MV-4-11 (cell line): ENCODE measurements around the gene SMYD2.

Source experiments
- DNase-seq: peaks from one replicate; lab custom pipeline; 2025; lab: John Stamatoyannopoulos, UW

Gene SMYD2

DNA sequence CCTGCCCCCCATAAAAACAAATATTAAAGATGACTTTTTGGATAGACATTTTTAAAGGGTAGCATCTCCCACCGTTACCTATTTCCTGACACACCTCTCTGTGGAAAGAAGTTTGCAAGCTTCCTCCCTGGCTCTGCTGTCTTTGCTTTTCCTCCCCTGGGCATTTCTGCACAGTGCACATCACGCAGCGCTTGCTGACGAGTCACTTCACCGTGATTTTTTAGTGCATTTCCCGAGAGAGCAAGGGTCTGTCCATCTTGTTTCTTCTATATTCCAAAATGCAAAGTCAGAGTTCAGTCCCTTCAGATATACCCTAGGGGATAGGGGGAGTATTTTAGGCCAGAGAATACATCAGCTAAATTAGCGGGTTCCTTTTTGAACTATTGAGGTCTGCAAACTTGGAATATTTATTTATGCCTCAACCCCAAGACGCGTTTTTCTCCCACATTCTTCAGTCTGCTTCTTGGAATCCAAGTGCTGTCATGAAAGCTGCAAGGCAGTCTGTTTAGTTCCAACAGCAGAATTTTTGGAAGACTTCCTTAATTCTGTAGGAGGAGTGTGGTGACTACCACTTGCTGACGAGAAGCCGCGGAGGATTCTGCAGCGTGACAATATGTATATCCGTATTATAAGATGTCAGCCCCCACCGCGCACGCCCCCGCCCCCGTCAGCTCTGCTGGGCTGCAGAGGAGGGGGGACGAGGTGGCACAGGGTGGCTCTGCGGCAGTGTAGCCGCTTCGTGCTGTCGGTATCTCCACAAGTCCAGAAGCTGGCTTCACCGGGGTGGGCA, 22.4 kb downstream of the SMYD2 start:
- DNase-seq, result no peak

DNA sequence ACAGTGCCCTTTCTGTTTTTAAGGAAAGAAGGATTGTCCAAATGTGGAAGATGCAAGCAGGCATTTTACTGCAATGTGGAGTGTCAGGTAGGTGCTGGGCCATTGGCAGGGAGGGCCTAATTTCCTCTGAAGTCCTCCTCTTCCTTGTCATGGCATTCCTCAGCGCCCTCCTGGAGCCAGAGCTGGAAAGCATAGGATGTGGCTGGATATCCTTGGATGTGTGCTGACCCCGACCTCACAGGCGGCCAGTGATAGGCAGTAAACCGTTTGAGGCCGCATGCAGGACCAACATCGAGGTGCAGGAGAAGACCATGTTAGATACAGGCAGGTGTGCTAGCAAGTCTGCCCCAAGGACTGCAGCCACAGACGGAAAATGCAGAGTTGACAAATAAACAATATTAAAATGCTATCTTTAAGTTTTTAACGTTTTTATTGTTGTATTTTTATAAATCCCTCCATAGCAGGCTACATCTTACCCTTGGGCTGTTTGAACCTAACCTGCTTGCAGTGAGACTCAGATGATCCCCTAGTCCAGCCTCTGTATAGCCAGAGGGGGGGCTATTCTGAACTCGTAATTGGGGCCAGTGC, 24.3 kb downstream of the SMYD2 start:
- no peak for DNase-seq

DNA sequence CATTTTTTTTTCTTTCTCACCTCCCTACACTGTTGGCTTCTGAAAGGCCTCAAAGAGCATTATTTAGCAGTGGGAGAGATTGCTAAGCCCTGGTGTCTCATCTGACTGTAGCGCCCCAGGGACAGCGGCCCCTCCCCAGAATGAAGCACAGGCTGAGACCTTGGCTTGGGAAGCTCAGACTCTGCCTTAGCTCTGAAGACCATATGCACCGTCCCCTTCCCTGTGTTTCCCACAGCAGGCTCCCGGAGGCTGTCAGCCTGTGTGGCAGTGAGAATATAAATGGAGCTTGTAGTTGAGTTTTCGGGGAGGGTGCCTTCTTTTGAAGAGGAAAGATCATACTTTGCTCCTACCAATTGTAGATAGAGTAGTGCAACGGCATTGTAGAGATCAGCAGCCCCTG, 25.3 kb downstream of the SMYD2 start:
- no peak for DNase-seq

GRCh38 chr1:214310010-214310409, 29.1 kb downstream of the SMYD2 start:
- peak; percentile 37 for DNase-seq

DNA sequence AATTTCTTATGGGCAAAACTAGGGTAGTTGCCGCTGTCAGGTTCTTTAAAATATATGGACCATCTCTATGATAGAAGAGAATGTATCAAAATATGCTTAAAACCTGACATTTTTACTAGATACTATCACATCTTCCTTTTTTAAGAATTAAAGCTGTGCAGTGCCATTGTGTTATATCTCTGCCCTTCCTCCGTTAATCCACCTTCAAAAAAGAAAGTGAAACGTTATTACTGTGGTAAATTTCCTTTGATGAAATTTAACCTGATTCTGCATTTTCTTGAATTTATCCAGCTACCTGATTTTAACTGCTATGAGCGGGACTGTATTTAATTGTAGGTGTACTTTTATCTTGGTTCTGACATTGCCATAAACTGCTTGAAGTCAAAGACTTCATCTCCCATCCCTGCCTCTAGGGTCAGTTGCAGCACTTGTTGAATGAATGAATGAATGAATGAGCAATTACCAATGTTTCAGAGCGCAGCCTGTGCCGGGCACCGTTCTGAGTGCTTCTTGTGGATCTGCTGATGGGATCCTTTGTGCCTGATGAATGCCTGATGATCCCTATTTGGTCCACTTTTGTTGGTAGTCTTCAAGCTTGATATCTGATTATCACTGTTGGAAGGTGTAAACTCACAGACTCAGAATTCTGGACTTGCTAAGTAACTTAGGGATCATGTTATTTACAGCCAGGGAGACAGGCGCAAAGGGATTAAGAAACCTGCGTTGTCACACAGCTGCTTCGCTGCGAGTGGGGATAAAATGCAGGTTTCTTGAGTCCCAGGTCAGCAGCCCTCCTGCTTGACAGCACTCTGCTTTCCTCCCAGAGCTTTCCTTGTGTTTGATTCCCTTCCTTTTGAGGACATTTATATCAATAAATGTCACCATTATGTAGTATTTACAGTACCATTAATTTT, 30.1 kb downstream of the SMYD2 start:
- DNase-seq, result no peak

GRCh38 chr1:214312530-214313051, 31.6 kb downstream of the SMYD2 start:
- no peak for DNase-seq

GRCh38 chr1:214314178-214314843, 33.4 kb downstream of the SMYD2 start:
- no peak for DNase-seq

- DNase-seq, result no peak
Observed at GRCh38 chr1:214316593-214316992, 35.6 kb downstream of the SMYD2 start.

DNA sequence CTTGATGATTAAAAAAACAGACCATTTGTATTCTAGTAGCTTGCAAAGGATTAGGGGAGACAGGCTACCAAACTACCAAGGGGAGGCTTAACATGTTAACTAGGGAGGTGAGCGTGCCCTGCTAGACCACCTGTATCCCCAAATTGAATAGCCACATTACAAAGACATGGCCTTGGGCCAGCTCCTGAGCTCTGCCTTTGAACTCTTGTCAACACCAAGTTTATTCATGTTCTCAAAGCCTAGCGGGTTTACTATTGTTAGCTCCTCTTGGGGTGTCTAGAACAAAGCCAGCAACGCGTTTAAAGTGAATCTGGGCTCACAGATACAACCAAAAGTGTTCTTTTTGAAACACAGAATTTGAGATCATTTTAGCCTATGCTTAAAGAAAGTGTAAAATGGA, 36.3 kb downstream of the SMYD2 start:
- DNase-seq, result no peak

GRCh38 chr1:214317734-214318133, 36.8 kb downstream of the SMYD2 start:
- peak; percentile 27 for DNase-seq

DNA sequence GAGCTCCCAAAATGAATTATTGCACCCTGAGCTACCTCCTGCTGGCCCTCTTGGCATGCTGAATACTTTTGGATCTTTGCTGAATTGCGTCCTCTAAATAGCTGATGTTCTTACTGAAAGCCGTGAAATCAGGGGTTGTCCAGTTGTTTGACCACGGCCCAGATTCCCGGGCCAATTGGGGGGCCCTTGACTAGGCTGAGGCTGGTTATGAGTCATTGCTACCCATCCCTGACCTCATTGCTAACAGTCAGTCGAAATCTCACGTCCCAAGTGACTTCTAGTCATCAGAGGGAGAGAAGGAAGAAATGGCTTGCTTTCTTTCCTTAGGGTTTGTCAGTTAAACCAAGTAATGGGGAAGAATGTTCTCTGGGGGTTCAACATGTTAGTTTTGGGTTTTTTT, 37.4 kb downstream of the SMYD2 start:
- no peak for DNase-seq

- DNase-seq, result no peak
Observed at GRCh38 chr1:214318956-214319736, 38.2 kb downstream of the SMYD2 start.

DNA sequence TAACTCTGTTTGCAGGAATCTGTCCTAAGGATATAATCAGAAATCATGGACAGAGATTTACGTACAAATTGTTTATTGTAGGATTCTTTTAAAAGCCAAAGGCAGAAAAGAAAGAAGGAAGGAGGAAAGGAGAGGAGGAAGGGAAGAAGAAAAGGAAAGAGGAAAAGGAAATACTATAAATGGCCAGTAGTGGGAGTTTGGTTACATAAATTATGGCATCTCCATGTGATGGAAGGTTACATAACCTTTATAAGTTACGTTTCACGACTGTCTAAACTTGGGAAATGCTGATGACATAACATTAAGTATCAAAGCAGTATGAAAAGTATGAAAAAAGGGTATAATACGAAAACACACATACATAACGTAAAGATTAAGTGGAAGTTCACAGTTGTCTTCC, 39.0 kb downstream of the SMYD2 start:
- peak; percentile 18 for DNase-seq

DNA sequence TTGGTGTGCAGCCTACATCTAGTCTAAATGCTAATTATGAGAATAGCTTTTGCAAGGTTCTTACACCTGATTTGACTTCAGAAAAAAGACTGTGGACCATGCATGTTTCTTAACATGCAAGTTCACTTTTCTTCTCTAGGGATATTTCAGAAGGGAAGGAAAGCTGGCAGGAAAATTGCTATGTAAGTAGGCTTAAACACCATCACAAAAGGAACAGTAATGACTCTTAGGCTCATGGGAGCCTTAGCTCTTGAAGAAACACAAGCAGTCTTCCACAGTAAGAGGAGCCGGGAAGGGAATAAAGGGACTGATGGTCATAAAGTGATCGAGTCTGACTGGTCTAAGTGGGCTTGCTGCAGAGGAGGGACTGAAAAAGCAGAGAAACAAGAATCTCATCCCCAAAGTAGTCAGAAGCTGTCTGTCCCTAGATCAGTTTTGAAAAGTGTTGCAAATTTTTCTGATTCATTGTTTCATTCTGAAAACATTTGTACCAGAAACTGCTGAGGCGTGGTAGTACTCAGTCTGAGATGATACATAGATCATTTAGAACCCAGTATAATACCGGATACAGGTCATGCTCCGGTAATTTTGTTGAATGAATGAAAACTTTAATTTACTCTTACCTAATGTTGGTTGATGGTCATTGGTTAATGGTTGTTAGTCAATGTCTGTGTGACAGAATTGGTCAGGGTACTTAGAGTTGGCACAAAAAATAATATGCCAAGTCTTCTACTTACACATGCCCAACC, 40.9 kb downstream of the SMYD2 start:
- no peak for DNase-seq

DNA sequence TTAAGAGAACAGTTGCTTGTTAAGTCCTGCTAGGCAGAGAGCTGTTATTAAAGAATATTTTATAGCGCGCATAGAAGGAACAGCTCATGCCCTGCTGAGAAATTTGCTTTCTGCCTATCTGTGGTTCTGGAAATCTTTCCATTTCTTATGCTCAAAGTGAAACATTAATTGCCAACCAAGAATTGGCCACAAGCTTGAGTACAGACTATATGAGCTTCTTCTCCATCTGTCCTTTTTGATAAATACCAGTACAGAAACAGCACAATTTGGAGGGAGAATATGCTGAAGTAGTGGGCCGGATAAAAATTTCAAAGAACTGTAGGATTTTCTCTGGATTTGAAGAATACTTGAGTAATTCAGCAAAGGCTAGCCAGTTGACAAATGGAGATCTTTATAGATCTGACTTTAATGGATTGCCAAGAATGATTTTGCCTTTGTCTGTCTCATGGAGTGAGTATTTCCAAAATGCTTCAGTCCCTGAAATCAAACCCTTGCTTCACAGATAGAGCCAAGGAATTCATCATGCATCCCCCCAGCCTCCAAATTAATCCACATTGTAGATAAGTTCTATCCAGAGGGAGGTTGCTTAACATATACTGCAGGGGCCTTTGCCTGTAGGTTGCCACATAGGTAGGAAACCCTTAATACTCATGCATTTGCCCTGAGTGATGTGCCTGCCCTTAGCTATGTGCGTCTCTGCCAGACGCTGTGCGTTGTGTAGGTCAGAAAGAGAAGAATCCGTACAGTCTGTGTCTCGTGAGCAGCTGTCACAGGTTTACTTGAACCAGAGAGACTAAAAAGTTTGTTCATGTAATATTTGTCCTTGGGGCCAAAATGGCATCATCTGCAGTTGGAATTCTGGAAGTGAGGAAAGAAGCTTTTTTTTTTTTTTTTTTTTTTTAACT, 44.2 kb downstream of the SMYD2 start:
- DNase-seq, result no peak

DNA sequence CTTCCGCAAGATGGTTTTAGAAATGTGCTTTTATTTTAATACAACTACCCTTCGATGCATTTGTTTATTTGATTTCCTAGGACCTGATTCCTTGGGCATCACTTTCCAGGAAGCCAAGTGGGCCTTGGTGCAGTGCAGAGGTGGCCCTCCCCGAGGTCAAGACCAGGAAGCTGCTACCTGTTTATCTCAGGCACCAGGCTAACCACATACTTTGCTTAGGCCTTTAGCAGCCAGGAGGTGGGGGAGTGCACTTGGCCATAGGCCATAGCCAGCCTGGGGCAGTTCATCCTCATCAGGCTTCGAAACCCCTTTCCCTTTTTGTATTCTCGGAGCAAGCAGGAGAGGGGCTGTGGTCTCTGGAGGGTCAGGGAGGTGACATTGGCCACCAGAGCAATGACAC, 45.4 kb downstream of the SMYD2 start:
- no peak for DNase-seq

GRCh38 chr1:214327514-214327913, 46.6 kb downstream of the SMYD2 start:
- DNase-seq, result no peak

GRCh38 chr1:214328770-214329469, 48.0 kb downstream of the SMYD2 start:
- peak; percentile 74 for DNase-seq
